IMR-90 (cell line): Measurements from ENCODE around the gene STARD13. TPM values are rescaled to one million over a fixed set of nuclear protein-coding genes. Genes with fewer than 3 reads are reported as not detected.

ENCODE experiments used
- ATAC-seq: fragments of 200-7000 bp; cut with Tn5 transposase; 2 replicates; pipeline ENCODE4 v1.9.1; 2020; ENCODE audit warnings: low read depth, mild to moderate bottlenecking, moderate library complexity
- BruUV-seq: library from RNA; stranded (reverse); fragments of 400-500 nt; replicated peaks from 2 replicates; lab custom pipeline; 2021; lab: Mats Ljungman, UMichigan
- CTCF ChIA-PET: fragments of 300-600 bp; formaldehyde crosslinking; extraction: SDS; loops from one replicate; lab custom pipeline; 2021; ENCODE audit warnings: antibody characterized with exemption; lab: Yijun Ruan, JAX
- POLR2A ChIA-PET: fragments of 300-600 bp; sonication (Branson Sonifier 250); formaldehyde crosslinking; loops from one replicate; lab custom pipeline; 2022; ENCODE audit warnings: antibody characterized with exemption; ENCODE audit not compliant: unreplicated experiment; lab: Charles Lee
- DNase-seq: peaks from one replicate; pipeline ENCODE4 v3.0.0; 2013
- H2AFZ ChIP-seq: replicated peaks from 2 replicates; pipeline ENCODE3; 2013; ENCODE audit warnings: low read length, mild to moderate bottlenecking; ENCODE audit not compliant: poor library complexity
- H2AK5ac ChIP-seq: 2 replicates; pipeline ENCODE4 v1.6.1; 2013; ENCODE audit warnings: low read depth, low read length, inconsistent platforms
- H2AK9ac ChIP-seq: replicated peaks from 2 replicates; pipeline ENCODE3; 2013; ENCODE audit warnings: mild to moderate bottlenecking, low read depth, low read length, moderate library complexity; ENCODE audit not compliant: poor library complexity
- H2BK120ac ChIP-seq: 2 replicates; pipeline ENCODE4 v1.6.1; 2013; ENCODE audit warnings: low read depth, low read length, inconsistent platforms
- H2BK15ac ChIP-seq: 3 replicates; pipeline ENCODE4 v1.6.1; 2013; ENCODE audit warnings: low read depth, low read length, inconsistent platforms
- H2BK20ac ChIP-seq: 2 replicates; pipeline ENCODE4 v1.6.1; 2013; ENCODE audit warnings: low read depth, mild to moderate bottlenecking, inconsistent platforms, low read length, moderate library complexity
- H2BK5ac ChIP-seq: 2 replicates; pipeline ENCODE4 v1.6.1; 2013; ENCODE audit warnings: mild to moderate bottlenecking, low read depth, low read length, inconsistent platforms; ENCODE audit not compliant: poor library complexity, severe bottlenecking
- H3K14ac ChIP-seq: replicated peaks from 2 replicates; pipeline ENCODE4 v1.6.1; 2013; ENCODE audit warnings: low read depth, low read length, inconsistent platforms
- H3K18ac ChIP-seq: 2 replicates; pipeline ENCODE4 v1.6.1; 2013; ENCODE audit warnings: low read depth, low read length, control low read depth
- H3K23ac ChIP-seq: 2 replicates; pipeline ENCODE4 v1.6.1; 2013; ENCODE audit warnings: low read depth, low read length, inconsistent platforms
- H3K27ac ChIP-seq: 2 replicates; pipeline ENCODE4 v1.5.1; 2013; ENCODE audit warnings: mild to moderate bottlenecking, control low read depth, low read length; ENCODE audit not compliant: insufficient read depth
- H3K27me3 ChIP-seq: 2 replicates; pipeline ENCODE4 v1.6.1; 2013; ENCODE audit warnings: low read length; ENCODE audit not compliant: control insufficient read depth, insufficient read depth
- H3K36me3 ChIP-seq: 2 replicates; pipeline ENCODE4 v1.6.1; 2013; ENCODE audit warnings: low read length, mixed read lengths; ENCODE audit not compliant: control insufficient read depth, insufficient read depth
- H3K4ac ChIP-seq: 2 replicates; pipeline ENCODE4 v1.6.1; 2013; ENCODE audit warnings: low read depth, low read length, inconsistent platforms
- H3K4me1 ChIP-seq: 2 replicates; pipeline ENCODE4 v1.6.1; 2013; ENCODE audit warnings: low read length, mixed read lengths; ENCODE audit not compliant: control insufficient read depth, insufficient read depth
- H3K4me2 ChIP-seq: 2 replicates; pipeline ENCODE4 v1.6.1; 2013; ENCODE audit warnings: low read depth, mild to moderate bottlenecking, control low read depth, low read length, moderate library complexity
- H3K4me3 ChIP-seq: 2 replicates; pipeline ENCODE4 v1.5.1; 2013; ENCODE audit warnings: low read depth, mild to moderate bottlenecking, control low read depth, low read length, moderate library complexity; ENCODE audit not compliant: insufficient read depth
- H3K56ac ChIP-seq: 2 replicates; pipeline ENCODE4 v1.6.1; 2013; ENCODE audit warnings: low read length, inconsistent platforms; ENCODE audit not compliant: insufficient read depth; ENCODE audit errors: extremely low read depth
- H3K79me1 ChIP-seq, 2 experiments: 2 replicates each; pipeline ENCODE4 v1.6.1; 2013; ENCODE audit warnings: low read length in 2 of 2, inconsistent platforms in 1 of 2, low read depth in 1 of 2
- H3K9ac ChIP-seq: 2 replicates; pipeline ENCODE4 v1.6.1; 2013; ENCODE audit warnings: low read depth, low read length, control low read depth
- H3K9me1 ChIP-seq: 2 replicates; pipeline ENCODE4 v1.6.1; 2013; ENCODE audit warnings: low read length, inconsistent platforms; ENCODE audit not compliant: insufficient read depth
- H3K9me3 ChIP-seq: 2 replicates; pipeline ENCODE4 v1.6.1; 2013; ENCODE audit warnings: low read length; ENCODE audit not compliant: control insufficient read depth, insufficient read depth
- H4K20me1 ChIP-seq: 2 replicates; pipeline ENCODE4 v1.6.1; 2013; ENCODE audit warnings: low read length, inconsistent platforms; ENCODE audit not compliant: insufficient read depth
- H4K5ac ChIP-seq: 2 replicates; pipeline ENCODE4 v1.6.1; 2013; ENCODE audit warnings: mild to moderate bottlenecking, low read depth, low read length, control low read depth
- H4K8ac ChIP-seq, 2 experiments: 2 replicates each; pipeline ENCODE4 v1.6.1; 2013; ENCODE audit warnings: low read depth in 2 of 2, low read length in 2 of 2, control low read depth in 1 of 2, inconsistent platforms in 1 of 2
- H4K91ac ChIP-seq: 2 replicates; pipeline ENCODE4 v1.6.1; 2013; ENCODE audit warnings: low read depth, low read length, inconsistent platforms; ENCODE audit not compliant: insufficient read depth
- BHLHE40 ChIP-seq: fragments of 150-350 bp; IDR thresholded peaks from 2 replicates; pipeline ENCODE4 v1.6.1; 2016; ENCODE audit warnings: mild to moderate bottlenecking, low read depth, low read length
- CEBPB ChIP-seq: IDR thresholded peaks from 2 replicates; pipeline ENCODE4 v1.6.1; 2012; ENCODE audit warnings: low read depth, low read length, improper control_type of control experiment
- CHD1 ChIP-seq: IDR thresholded peaks from 2 replicates; pipeline ENCODE4 v1.6.1; 2012; ENCODE audit warnings: low read depth, low read length, improper control_type of control experiment
- MAFK ChIP-seq: IDR thresholded peaks from 2 replicates; pipeline ENCODE4 v1.6.1; 2012; ENCODE audit warnings: low read depth, low read length, improper control_type of control experiment
- POLR2A ChIP-seq: IDR thresholded peaks from 2 replicates; pipeline ENCODE4 v1.6.1; 2012; ENCODE audit warnings: mild to moderate bottlenecking, low read depth, low read length
- RCOR1 ChIP-seq: IDR thresholded peaks from 2 replicates; pipeline ENCODE4 v1.6.1; 2012; ENCODE audit warnings: mild to moderate bottlenecking, low read length, improper control_type of control experiment; ENCODE audit not compliant: insufficient replicate concordance
- WGBS, 2 experiments: methylation state at CpG; one replicate each; pipeline versions ENCODE4 v1.1.5 to v1.1.7; 2013; ENCODE audit warnings: missing lambda C conversion rate in 2 of 2; ENCODE audit not compliant: insufficient read length in 1 of 2; ENCODE audit errors: extremely low coverage in 2 of 2; 5-methylcytosine and 5-hydroxymethylcytosine counted together
- dilution Hi-C: fragments of 300-500 bp; cut with HindIII; formaldehyde crosslinking; loops from one replicate; pipeline ENCODE4 v1.14.3; 2018; ENCODE audit warnings: low sequenced_read_pairs; ENCODE audit not compliant: unreplicated experiment
- in situ Hi-C: fragments of 300-500 bp; cut with MboI; formaldehyde crosslinking; loops from 3 replicates; pipeline ENCODE4 v1.14.3; 2019; ENCODE audit warnings: low sequenced_read_pairs, inconsistent platforms, mixed read lengths
- intact Hi-C: fragments of 100-400 bp; cut with micrococcal nuclease; formaldehyde crosslinking; loops from 2 replicates; pipeline ENCODE4 v1.10.0; 2022
- polyA plus RNA-seq, 3 experiments: library from polyadenylated mRNA; depleted of rRNA; stranded (reverse); fragments of >200 nt; gene quantifications; 2 replicates each; pipeline ENCODE4 v1.2.3, GENCODE V29; 2012; ENCODE audit warnings: low replicate concordance in 1 of 3
- total RNA-seq: library from RNA; depleted of rRNA; stranded (reverse); fragments of >200 nt; gene quantifications from 2 replicates; pipeline ENCODE4 v1.2.3, GENCODE V29; 2012
- TF ChIP-seq, protein P1 (sequence below): fragments of 150-350 bp; IDR thresholded peaks from 2 replicates; pipeline ENCODE4 v1.6.1; 2017; ENCODE audit warnings: mild to moderate bottlenecking, antibody characterized with exemption, low read length, low read depth
- TF ChIP-seq, protein P2 (sequence below): conservative IDR thresholded peaks from 2 replicates; pipeline ENCODE4 v1.5.1; 2012; ENCODE audit warnings: mild to moderate bottlenecking, low read depth, low read length, improper control_type of control experiment

The STARD13 gene
- total and polyA plus RNA-seq, 2 of the 4 experiments (the other 2 are of a cell fraction): 23.6 to 46.6 TPM

DNA sequence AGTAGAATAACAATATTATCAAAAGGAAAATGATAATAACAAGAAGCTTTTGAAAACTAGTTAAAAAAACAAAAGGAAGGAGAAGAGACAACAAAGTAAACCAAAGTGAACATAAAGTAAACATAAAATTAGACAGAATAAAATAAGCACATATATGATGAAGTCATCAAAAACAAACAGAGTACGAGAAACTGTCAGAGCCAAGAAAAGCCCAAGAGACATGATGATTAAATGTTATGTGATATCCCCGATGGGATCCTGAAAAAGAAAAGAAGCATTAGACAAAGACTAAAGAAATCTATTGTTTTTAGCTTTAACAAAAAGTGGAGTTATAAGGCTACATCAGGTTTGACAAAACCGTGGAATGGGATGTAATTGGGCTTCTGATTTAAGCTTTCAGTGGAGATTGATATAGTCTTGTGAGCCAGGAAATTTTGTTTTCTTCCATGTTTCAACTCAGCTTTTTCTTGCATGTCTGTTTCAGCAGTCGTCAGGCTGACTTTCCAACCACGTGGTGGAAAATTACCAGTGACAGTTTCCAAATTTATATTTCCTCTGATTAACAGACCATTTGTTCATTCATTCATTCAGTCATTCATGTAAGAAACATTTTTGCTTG lies 204.5 kb downstream of the STARD13 start:
- ATAC-seq (no peak), DNase-seq (no peak)
- WGBS, 2 experiments: no CpG with 5 or more reads among the region's 5 CpGs
- intact Hi-C loops: no loop called here
- no peak overlapping the region for H3K23ac ChIP-seq
- no peak overlapping the region for H3K4me3 ChIP-seq
- H3K36me3 ChIP-seq: no peaks in the 10 kb centered on the region
- H3K4me1 ChIP-seq: no peaks in the 10 kb centered on the region
- no peak overlapping the region for H2AK5ac ChIP-seq
- no peaks in the 10 kb centered on the region for H3K9me1 ChIP-seq
- no peaks in the 10 kb centered on the region; the same call in 1 of the 2 replicates for H3K27me3 ChIP-seq
- H3K79me1 ChIP-seq: no peaks in the 10 kb centered on the region
- H3K56ac ChIP-seq: no peak overlapping the region
- H3K27ac ChIP-seq: no peak overlapping the region
- no peak overlapping the region for H3K14ac ChIP-seq
- no peaks in the 10 kb centered on the region for H3K9me3 ChIP-seq
- ChIA-PET POLR2A (no interaction called here), CTCF (interaction anchor here (0.6 kb wide), 2 partner anchors 562 to 1108 kb away, joined by 3 to 4 read pairs; no protein-coding TSS in a partner anchor)
- H2BK5ac ChIP-seq: no peak overlapping the region
- BruUV-seq: no TSS peak
- H2BK20ac ChIP-seq: no peak overlapping the region
- no peak overlapping the region for H3K4me2 ChIP-seq
- H4K8ac ChIP-seq: no peak overlapping the region
- TF ChIP-seq CEBPB (no peak), CHD1 (no peak), POLR2A (no peak), RCOR1 (no peak), BHLHE40 (no peak), MAFK (peak; percentile 53)
- TF ChIP-seq, protein P1, sequence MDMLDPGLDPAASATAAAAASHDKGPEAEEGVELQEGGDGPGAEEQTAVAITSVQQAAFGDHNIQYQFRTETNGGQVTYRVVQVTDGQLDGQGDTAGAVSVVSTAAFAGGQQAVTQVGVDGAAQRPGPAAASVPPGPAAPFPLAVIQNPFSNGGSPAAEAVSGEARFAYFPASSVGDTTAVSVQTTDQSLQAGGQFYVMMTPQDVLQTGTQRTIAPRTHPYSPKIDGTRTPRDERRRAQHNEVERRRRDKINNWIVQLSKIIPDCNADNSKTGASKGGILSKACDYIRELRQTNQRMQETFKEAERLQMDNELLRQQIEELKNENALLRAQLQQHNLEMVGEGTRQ: no peak
- TF ChIP-seq, protein P2, sequence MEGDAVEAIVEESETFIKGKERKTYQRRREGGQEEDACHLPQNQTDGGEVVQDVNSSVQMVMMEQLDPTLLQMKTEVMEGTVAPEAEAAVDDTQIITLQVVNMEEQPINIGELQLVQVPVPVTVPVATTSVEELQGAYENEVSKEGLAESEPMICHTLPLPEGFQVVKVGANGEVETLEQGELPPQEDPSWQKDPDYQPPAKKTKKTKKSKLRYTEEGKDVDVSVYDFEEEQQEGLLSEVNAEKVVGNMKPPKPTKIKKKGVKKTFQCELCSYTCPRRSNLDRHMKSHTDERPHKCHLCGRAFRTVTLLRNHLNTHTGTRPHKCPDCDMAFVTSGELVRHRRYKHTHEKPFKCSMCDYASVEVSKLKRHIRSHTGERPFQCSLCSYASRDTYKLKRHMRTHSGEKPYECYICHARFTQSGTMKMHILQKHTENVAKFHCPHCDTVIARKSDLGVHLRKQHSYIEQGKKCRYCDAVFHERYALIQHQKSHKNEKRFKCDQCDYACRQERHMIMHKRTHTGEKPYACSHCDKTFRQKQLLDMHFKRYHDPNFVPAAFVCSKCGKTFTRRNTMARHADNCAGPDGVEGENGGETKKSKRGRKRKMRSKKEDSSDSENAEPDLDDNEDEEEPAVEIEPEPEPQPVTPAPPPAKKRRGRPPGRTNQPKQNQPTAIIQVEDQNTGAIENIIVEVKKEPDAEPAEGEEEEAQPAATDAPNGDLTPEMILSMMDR: no peak
- in situ Hi-C loops: no loop called here
- no peak overlapping the region for H2AK9ac ChIP-seq
- no peaks in the 10 kb centered on the region for H4K20me1 ChIP-seq
- H3K4ac ChIP-seq: no peak overlapping the region
- no peak overlapping the region for H4K91ac ChIP-seq
- H2AFZ ChIP-seq: no peak overlapping the region
- H3K18ac ChIP-seq: no peak overlapping the region
- dilution Hi-C loops: no loop called here
- no peak overlapping the region for H4K5ac ChIP-seq
- H2BK15ac ChIP-seq: no peak overlapping the region
- H2BK120ac ChIP-seq: no peak overlapping the region
- H3K9ac ChIP-seq: no peak overlapping the region
